Suprapubic skin (tissue), 4 donors: ENCODE results near the gene AIMP1. TPM values are rescaled to one million over a fixed set of nuclear protein-coding genes. Genes with fewer than 3 reads are reported as not detected.
"Not testable (repeated sequence)": the region's sequence is repeated elsewhere in the genome, so short reads cannot be mapped to it uniquely, and the experiment has no call there.

Experiments
- DNase-seq, 2 donors: peaks; one replicate each; pipeline ENCODE4 v3.0.0-alpha.2; 2019; ENCODE audit warnings: low spot score in 2 of 2
- H3K27ac ChIP-seq: fragments of 200-600 bp; sonication (generic); one replicate; pipeline ENCODE4 v1.5.1; 2019
- H3K27me3 ChIP-seq: fragments of 200-600 bp; sonication (generic); one replicate; pipeline ENCODE4 v1.5.1; 2019
- H3K36me3 ChIP-seq: fragments of 200-600 bp; sonication (generic); one replicate; pipeline ENCODE4 v1.5.1; 2019
- H3K4me1 ChIP-seq: fragments of 200-600 bp; sonication (generic); one replicate; pipeline ENCODE4 v1.5.1; 2019
- H3K4me3 ChIP-seq: fragments of 200-600 bp; sonication (generic); one replicate; pipeline ENCODE4 v1.5.1; 2019; ENCODE audit warnings: mild to moderate bottlenecking
- H3K9me3 ChIP-seq: fragments of 200-600 bp; sonication (generic); one replicate; pipeline ENCODE4 v1.5.1; 2019
- CTCF ChIP-seq, 2 donors: fragments of 200-600 bp in 1 of 2; fragments of 450-650 bp in 1 of 2; sonication (generic) in 1 of 2; IDR thresholded peaks; one replicate each; pipeline ENCODE4 v1.5.1; 2016 to 2019; ENCODE audit warnings: antibody characterized with exemption in 2 of 2, mild to moderate bottlenecking in 1 of 2, moderate library complexity in 1 of 2
- EP300 ChIP-seq: sonication (generic); formaldehyde crosslinking; IDR thresholded peaks from one replicate; pipeline ENCODE4 v1.6.1; 2017; ENCODE audit warnings: antibody characterized with exemption
- POLR2A ChIP-seq, 2 donors: fragments of 450-650 bp; IDR thresholded peaks; one replicate each; pipeline ENCODE4 v1.6.1; 2017; ENCODE audit warnings: antibody characterized with exemption in 2 of 2, mild to moderate bottlenecking in 2 of 2, moderate library complexity in 2 of 2
- POLR2AphosphoS5 ChIP-seq, 3 donors: sonication (generic); formaldehyde crosslinking; IDR thresholded peaks; one replicate each; pipeline ENCODE4 v1.6.1; 2017; ENCODE audit warnings: antibody characterized with exemption in 3 of 3
- WGBS: methylation state at CpG from one replicate; pipeline ENCODE4 v1.1.5; 2018; 5-methylcytosine and 5-hydroxymethylcytosine counted together
- total RNA-seq, 4 donors: library from RNA; depleted of rRNA; stranded (reverse); fragments of >200 nt; gene quantifications; one replicate each; pipeline ENCODE4 v1.1.0, GENCODE V29; 2016

The AIMP1 gene
- total RNA-seq, 4 donors from 2014 or later, result 17.0 to 26.6 (median 20.5) TPM

GRCh38 chr4:106317815-106318214 lies 1.5 kb downstream of the AIMP1 start:
- H3K9me3 ChIP-seq, result no peaks in the 10 kb centered on the region
- no peaks in the 10 kb centered on the region for H3K27me3 ChIP-seq
- peak overlapping the region; percentile 81 for H3K4me3 ChIP-seq
- TF ChIP-seq POLR2AphosphoS5 (IDR thresholded peaks at IDR 0.05) (no peak), CTCF (IDR thresholded peaks at IDR 0.05) (no peak), POLR2A (IDR thresholded peaks at IDR 0.05) (no peak), EP300 (no peak)
- H3K27ac ChIP-seq, result no peak overlapping the region
- H3K36me3 ChIP-seq, result peaks cover 9% of the 10 kb centered on the region
- DNase-seq, result no peak
- WGBS, result 80% methylated on average over 1 of the region's 1 CpG
- peaks cover 43% of the 10 kb centered on the region for H3K4me1 ChIP-seq

- H3K4me1 ChIP-seq, result peaks cover 43% of the 10 kb centered on the region
Observed at GRCh38 chr4:106318511-106318910, 2.2 kb downstream of the AIMP1 start.

GRCh38 chr4:106320235-106320634 lies 3.9 kb downstream of the AIMP1 start:
- no peak overlapping the region for H3K27ac ChIP-seq
- H3K4me1 ChIP-seq, result peaks cover 32% of the 10 kb centered on the region
- H3K36me3 ChIP-seq, result peaks cover 9% of the 10 kb centered on the region
- WGBS, result 100% methylated on average over 1 of the region's 1 CpG
- no peaks in the 10 kb centered on the region for H3K9me3 ChIP-seq
- H3K4me3 ChIP-seq, result no peak overlapping the region
- no peak for DNase-seq
- TF ChIP-seq CTCF (IDR thresholded peaks at IDR 0.05) (no peak), POLR2AphosphoS5 (IDR thresholded peaks at IDR 0.05) (no peak), POLR2A (IDR thresholded peaks at IDR 0.05) (no peak), EP300 (no peak)
- H3K27me3 ChIP-seq, result no peaks in the 10 kb centered on the region

More at GRCh38 chr4:106318511-106318910, 2.2 kb downstream of the AIMP1 start:
- Histone ChIP-seq H3K27ac (no peak overlapping the region), H3K36me3 (peaks cover 9% of the 10 kb centered on the region), H3K9me3 (no peaks in the 10 kb centered on the region), H3K27me3 (no peaks in the 10 kb centered on the region), H3K4me3 (no peak overlapping the region)
- TF ChIP-seq POLR2AphosphoS5 (IDR thresholded peaks at IDR 0.05) (no peak), POLR2A (IDR thresholded peaks at IDR 0.05) (no peak), CTCF (IDR thresholded peaks at IDR 0.05) (no peak), EP300 (no peak)
- DNase-seq, result no peak

GRCh38 chr4:106321168-106321567 lies 4.8 kb downstream of the AIMP1 start:
- H3K9me3 ChIP-seq, H3K27me3 ChIP-seq, H3K4me3 ChIP-seq, H3K27ac ChIP-seq, DNase-seq: not testable (repeated sequence)
- WGBS, result 98% methylated on average over 22 of the region's 34 CpGs
- H3K4me1 ChIP-seq, result peaks cover 30% of the 10 kb centered on the region
- peaks cover 10% of the 10 kb centered on the region for H3K36me3 ChIP-seq

GRCh38 chr4:106321814-106322213 lies 5.5 kb downstream of the AIMP1 start:
- 72% methylated on average over 6 of the region's 6 CpGs for WGBS
- not testable (repeated sequence) for DNase-seq, H3K27me3 ChIP-seq, H3K27ac ChIP-seq, H3K4me3 ChIP-seq, H3K9me3 ChIP-seq
- Histone ChIP-seq H3K36me3 (peaks cover 17% of the 10 kb centered on the region), H3K4me1 (peaks cover 29% of the 10 kb centered on the region)

- Histone ChIP-seq H3K4me3 (no peak overlapping the region), H3K36me3 (peaks cover 30% of the 10 kb centered on the region), H3K27me3 (no peaks in the 10 kb centered on the region), H3K27ac (no peak overlapping the region), H3K4me1 (peaks cover 16% of the 10 kb centered on the region), H3K9me3 (no peaks in the 10 kb centered on the region)
- no peak for DNase-seq
- TF ChIP-seq CTCF (IDR thresholded peaks at IDR 0.05), result no peak
- TF ChIP-seq POLR2AphosphoS5 (IDR thresholded peaks at IDR 0.05), result no peak
- TF ChIP-seq EP300, result no peak
- TF ChIP-seq POLR2A (IDR thresholded peaks at IDR 0.05), result no peak
Observed at GRCh38 chr4:106323119-106323518, 6.8 kb downstream of the AIMP1 start.
